ENCODE results near the gene SOCS6. TPM values are rescaled to one million over a fixed set of nuclear protein-coding genes. Genes with fewer than 3 reads are reported as not detected.
"Not testable (repeated sequence)": the region's sequence is repeated elsewhere in the genome, so short reads cannot be mapped to it uniquely, and the experiment has no call there.

The SOCS6 gene, protein sequence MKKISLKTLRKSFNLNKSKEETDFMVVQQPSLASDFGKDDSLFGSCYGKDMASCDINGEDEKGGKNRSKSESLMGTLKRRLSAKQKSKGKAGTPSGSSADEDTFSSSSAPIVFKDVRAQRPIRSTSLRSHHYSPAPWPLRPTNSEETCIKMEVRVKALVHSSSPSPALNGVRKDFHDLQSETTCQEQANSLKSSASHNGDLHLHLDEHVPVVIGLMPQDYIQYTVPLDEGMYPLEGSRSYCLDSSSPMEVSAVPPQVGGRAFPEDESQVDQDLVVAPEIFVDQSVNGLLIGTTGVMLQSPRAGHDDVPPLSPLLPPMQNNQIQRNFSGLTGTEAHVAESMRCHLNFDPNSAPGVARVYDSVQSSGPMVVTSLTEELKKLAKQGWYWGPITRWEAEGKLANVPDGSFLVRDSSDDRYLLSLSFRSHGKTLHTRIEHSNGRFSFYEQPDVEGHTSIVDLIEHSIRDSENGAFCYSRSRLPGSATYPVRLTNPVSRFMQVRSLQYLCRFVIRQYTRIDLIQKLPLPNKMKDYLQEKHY
- 10 to 100 TPM; 10.3 to 42.6 (median 13.2) TPM for polyA plus RNA-seq
- long read RNA-seq, donor 1: 0 reads
- long read RNA-seq, donor 2, full-length matches to known transcripts: 5 of 13 reads
- long read RNA-seq, donor 2, partial matches to known transcripts: 8 of 13 reads
- long read RNA-seq, donor 2, other reads (novel, unspliced or antisense): 0 of 13 reads
- long read RNA-seq, donor 3, full-length matches to known transcripts: 10 of 10 reads
- long read RNA-seq, donor 3, partial matches to known transcripts: 0 of 10 reads
- long read RNA-seq, donor 3, other reads (novel, unspliced or antisense): 0 of 10 reads
- long read RNA-seq, donor 4: 0 reads
- long read RNA-seq, donor 5, full-length matches to known transcripts: 1 of 1 reads
- long read RNA-seq, donor 5, partial matches to known transcripts: 0 of 1 reads
- long read RNA-seq, donor 5, other reads (novel, unspliced or antisense): 0 of 1 reads
- long read RNA-seq, donor 6, full-length matches to known transcripts: 8 of 8 reads
- long read RNA-seq, donor 6, partial matches to known transcripts: 0 of 8 reads
- long read RNA-seq, donor 6, other reads (novel, unspliced or antisense): 0 of 8 reads
- long read RNA-seq, donor 7, full-length matches to known transcripts: 11 of 11 reads
- long read RNA-seq, donor 7, partial matches to known transcripts: 0 of 11 reads
- long read RNA-seq, donor 7, other reads (novel, unspliced or antisense): 0 of 11 reads
- long read RNA-seq, donor 8, full-length matches to known transcripts: 2 of 2 reads
- long read RNA-seq, donor 8, partial matches to known transcripts: 0 of 2 reads
- long read RNA-seq, donor 8, other reads (novel, unspliced or antisense): 0 of 2 reads
- long read RNA-seq, donor 9, full-length matches to known transcripts: 1 of 1 reads
- long read RNA-seq, donor 9, partial matches to known transcripts: 0 of 1 reads
- long read RNA-seq, donor 9, other reads (novel, unspliced or antisense): 0 of 1 reads
- long read RNA-seq, donor 10, full-length matches to known transcripts: 6 of 6 reads
- long read RNA-seq, donor 10, partial matches to known transcripts: 0 of 6 reads
- long read RNA-seq, donor 10, other reads (novel, unspliced or antisense): 0 of 6 reads

DNA sequence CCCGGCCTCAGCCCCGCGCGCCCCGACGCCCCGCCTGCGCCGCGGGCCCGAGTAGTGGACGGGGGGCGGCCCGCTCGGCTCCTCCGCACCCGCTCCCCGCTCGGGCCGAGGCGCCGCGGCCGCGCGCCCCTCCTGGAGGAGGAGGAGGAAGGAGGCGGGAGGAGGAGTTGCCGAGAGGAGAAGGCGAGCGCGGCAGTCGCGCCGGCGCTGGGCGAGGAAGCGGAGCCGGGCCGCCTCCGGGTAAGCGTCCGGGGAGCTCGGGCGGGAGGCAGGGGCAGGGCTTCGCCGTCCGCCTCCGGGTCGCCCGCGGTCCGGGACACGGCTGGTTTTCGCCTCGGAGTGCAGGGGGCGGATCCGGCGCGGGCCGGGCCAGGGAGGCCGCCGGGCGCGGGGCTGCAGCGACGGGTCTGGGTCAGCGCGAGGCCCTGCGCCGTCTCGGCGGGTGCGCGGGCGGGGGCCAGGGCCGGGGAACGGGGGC lies at the start of gene SOCS6:
SOCS6 (plus strand) TSS at position 195 of the 478 bp plus-strand sequence. CDS start 35,624 bp downstream, outside the sequence.
- Histone ChIP-seq H3K9me3 (ENCODE audit: control insufficient read depth in 2 of 2, insufficient read depth in 1 of 2, low read depth in 1 of 2, low read length in 1 of 2) (peaks cover 0 to 7% of the 10 kb centered on the region in 2 donors), H3K27ac (ENCODE audit: low read depth in 1 of 3, low read length in 2 of 3) (peak within 1 kb of the TSS; percentile 85 to 95 (median 87)), H3K27me3 (ENCODE audit: control insufficient read depth in 3 of 3, insufficient read depth in 3 of 3, low read length in 3 of 3) (no peaks in the 10 kb centered on the region), H3K36me3 (ENCODE audit: control insufficient read depth in 3 of 3, insufficient read depth in 2 of 3, low read depth in 1 of 3, low read length in 3 of 3) (peaks cover 0 to 3% (median 0%) of the 10 kb centered on the region in 3 donors), H3K4me1 (ENCODE audit: control insufficient read depth in 3 of 3, insufficient read depth in 2 of 3, low read depth in 1 of 3, low read length in 2 of 3) (peaks cover 4 to 33% (median 6%) of the 10 kb centered on the region in 3 donors), H3K4me3 (ENCODE audit: low read depth in 1 of 3, low read length in 3 of 3) (peak within 1 kb of the TSS; percentile 80 to 91 (median 83))
- DNase-seq (peak; percentile 63 to 86), FAIRE-seq (no peak)
- 0 to 1% (median 1%) methylated on average over 34 to 77 of the region's 77 CpGs for WGBS, 3 donors

DNA sequence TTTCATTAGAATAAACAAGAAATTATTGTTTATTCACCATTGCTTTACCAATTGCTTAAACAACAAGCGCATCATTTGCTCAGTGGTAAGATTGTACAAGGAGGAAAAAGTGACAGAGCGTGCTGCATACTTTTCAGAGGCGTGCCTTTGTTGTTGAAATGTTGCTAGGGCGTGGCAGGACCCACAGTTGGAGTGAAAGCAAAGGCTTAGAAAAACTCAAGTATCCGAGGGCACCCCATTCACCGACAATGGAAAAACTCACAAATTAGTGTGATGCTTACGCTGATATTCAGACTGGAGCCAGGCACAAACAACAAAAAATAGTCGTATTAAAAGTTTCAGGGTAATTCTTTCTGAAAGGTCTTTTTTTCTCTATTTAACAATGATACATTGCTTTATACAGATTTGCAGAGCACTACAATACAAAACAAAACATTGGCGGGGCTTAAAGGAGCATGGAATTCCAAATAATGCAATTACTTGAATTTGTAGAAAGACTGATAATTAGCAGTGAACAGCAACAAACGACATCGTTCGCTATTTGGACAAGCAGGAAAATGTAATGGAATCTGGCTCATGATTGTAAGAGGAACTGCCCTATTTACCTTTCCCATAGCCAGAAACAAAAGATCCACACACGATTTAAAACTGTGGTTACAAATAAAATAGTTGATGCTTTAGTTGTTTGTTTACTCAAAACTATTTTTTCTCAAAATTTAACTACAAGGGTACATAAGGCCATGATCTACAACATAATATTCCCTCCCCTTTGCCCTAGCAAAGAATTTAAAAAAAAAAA lies 45.5 kb upstream of the SOCS6 start:
- Histone ChIP-seq H3K36me3 (ENCODE audit: control insufficient read depth in 3 of 3, insufficient read depth in 2 of 3, low read depth in 1 of 3, low read length in 3 of 3) (no peaks in the 10 kb centered on the region), H3K4me1 (ENCODE audit: control insufficient read depth in 3 of 3, insufficient read depth in 2 of 3, low read depth in 1 of 3, low read length in 2 of 3) (no peaks in the 10 kb centered on the region), H3K27ac (ENCODE audit: low read depth in 1 of 3, low read length in 2 of 3) (no peak overlapping the region), H3K27me3 (ENCODE audit: control insufficient read depth in 3 of 3, insufficient read depth in 3 of 3, low read length in 3 of 3) (no peaks in the 10 kb centered on the region), H3K9me3 (ENCODE audit: control insufficient read depth in 2 of 2, insufficient read depth in 1 of 2, low read depth in 1 of 2, low read length in 1 of 2) (no peaks in the 10 kb centered on the region), H3K4me3 (ENCODE audit: low read depth in 1 of 3, low read length in 3 of 3) (no peak overlapping the region)
- FAIRE-seq: no peak
- 40 to 58% (median 53%) methylated on average over 13 of the region's 13 CpGs for WGBS, 3 donors
- DNase-seq: peak; percentile 70 to 75

- no peak overlapping the region for H3K4me3 ChIP-seq (ENCODE audit: low read depth in 1 of 3, low read length in 3 of 3)
- no peak overlapping the region for H3K27ac ChIP-seq (ENCODE audit: low read depth in 1 of 3, low read length in 2 of 3)
- H3K4me1 ChIP-seq (ENCODE audit: control insufficient read depth in 3 of 3, insufficient read depth in 2 of 3, low read depth in 1 of 3, low read length in 2 of 3): no peaks in the 10 kb centered on the region
- peaks cover 0 to 4% of the 10 kb centered on the region in 2 donors for H3K9me3 ChIP-seq (ENCODE audit: control insufficient read depth in 2 of 2, insufficient read depth in 1 of 2, low read depth in 1 of 2, low read length in 1 of 2)
- DNase-seq (no peak), FAIRE-seq (no peak)
- no peaks in the 10 kb centered on the region for H3K36me3 ChIP-seq (ENCODE audit: control insufficient read depth in 3 of 3, insufficient read depth in 2 of 3, low read depth in 1 of 3, low read length in 3 of 3)
- 33 to 57% (median 46%) methylated on average over 4 of the region's 4 CpGs for WGBS, 3 donors
- H3K27me3 ChIP-seq (ENCODE audit: control insufficient read depth in 3 of 3, insufficient read depth in 3 of 3, low read length in 3 of 3): no peaks in the 10 kb centered on the region
These were observed 42.8 kb upstream of the SOCS6 start for GRCh38 chr18:70246061-70246466.

DNA sequence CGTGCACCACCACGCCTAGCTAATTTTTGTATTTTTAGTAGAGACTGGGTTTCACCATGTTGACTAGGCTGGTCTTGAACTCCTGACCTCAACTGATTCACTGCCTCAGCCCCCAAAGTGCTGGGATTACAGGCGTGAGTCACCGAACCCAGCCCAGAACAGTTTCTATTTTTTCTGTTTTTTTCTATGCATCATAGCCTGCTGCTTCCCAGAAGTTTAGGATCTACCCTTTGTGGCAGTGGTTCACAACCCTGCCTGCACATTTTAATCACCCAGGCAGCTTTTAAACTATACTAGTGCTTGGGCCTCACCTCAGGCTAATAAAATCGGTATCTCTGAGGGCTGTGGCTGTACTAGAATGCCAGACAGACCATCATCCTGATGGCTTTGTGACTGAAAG lies 39.7 kb upstream of the SOCS6 start:
- FAIRE-seq (no peak), DNase-seq (no peak)
- peaks cover 0 to 4% of the 10 kb centered on the region in 2 donors for H3K9me3 ChIP-seq (ENCODE audit: control insufficient read depth in 2 of 2, insufficient read depth in 1 of 2, low read depth in 1 of 2, low read length in 1 of 2)
- H3K4me1 ChIP-seq (ENCODE audit: control insufficient read depth in 3 of 3, insufficient read depth in 2 of 3, low read depth in 1 of 3, low read length in 2 of 3): no peaks in the 10 kb centered on the region
- no peaks in the 10 kb centered on the region for H3K36me3 ChIP-seq (ENCODE audit: control insufficient read depth in 3 of 3, insufficient read depth in 2 of 3, low read depth in 1 of 3, low read length in 3 of 3)
- H3K27me3 ChIP-seq (ENCODE audit: control insufficient read depth in 3 of 3, insufficient read depth in 3 of 3, low read length in 3 of 3): no peaks in the 10 kb centered on the region
- WGBS, 3 donors: 79 to 89% (median 81%) methylated on average over 5 of the region's 5 CpGs
- H3K27ac ChIP-seq (ENCODE audit: low read depth in 1 of 3, low read length in 2 of 3): no peak overlapping the region
- no peak overlapping the region for H3K4me3 ChIP-seq (ENCODE audit: low read depth in 1 of 3, low read length in 3 of 3)

GRCh38 chr18:70249861-70250260 lies 39.0 kb upstream of the SOCS6 start:
- not testable (repeated sequence) for FAIRE-seq; H3K9me3 ChIP-seq (ENCODE audit: control insufficient read depth in 2 of 2, insufficient read depth in 1 of 2, low read depth in 1 of 2, low read length in 1 of 2); H3K27me3 ChIP-seq (ENCODE audit: control insufficient read depth in 3 of 3, insufficient read depth in 3 of 3, low read length in 3 of 3); H3K4me3 ChIP-seq (ENCODE audit: low read depth in 1 of 3, low read length in 3 of 3); DNase-seq; H3K36me3 ChIP-seq (ENCODE audit: control insufficient read depth in 3 of 3, insufficient read depth in 2 of 3, low read depth in 1 of 3, low read length in 3 of 3); H3K4me1 ChIP-seq (ENCODE audit: control insufficient read depth in 3 of 3, insufficient read depth in 2 of 3, low read depth in 1 of 3, low read length in 2 of 3); H3K27ac ChIP-seq (ENCODE audit: low read depth in 1 of 3, low read length in 2 of 3)
- 96 to 99% (median 97%) methylated on average over 18 of the region's 18 CpGs for WGBS, 3 donors

DNA sequence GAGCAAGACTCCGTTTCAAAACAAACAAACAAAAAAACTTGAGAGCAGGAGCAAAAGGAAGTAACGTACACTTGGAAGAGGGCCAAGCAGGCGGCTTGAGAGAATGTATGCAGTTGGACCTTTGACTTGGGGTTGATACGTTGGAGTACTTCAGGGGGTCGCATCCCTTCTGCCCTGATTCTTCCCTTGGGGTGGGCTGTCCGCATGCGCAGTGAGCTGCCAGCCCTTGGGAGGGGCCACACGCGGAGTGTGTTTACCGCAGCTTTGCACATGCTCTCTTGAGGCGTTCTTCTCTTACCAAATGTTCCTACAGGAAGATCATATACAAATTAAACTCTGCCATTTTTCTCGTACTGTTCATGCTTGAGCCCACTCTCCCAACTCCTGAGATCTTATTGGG lies 38.1 kb upstream of the SOCS6 start:
- no peak overlapping the region for H3K4me3 ChIP-seq (ENCODE audit: low read depth in 1 of 3, low read length in 3 of 3)
- H3K9me3 ChIP-seq (ENCODE audit: control insufficient read depth in 2 of 2, insufficient read depth in 1 of 2, low read depth in 1 of 2, low read length in 1 of 2): peaks cover 0 to 4% of the 10 kb centered on the region in 2 donors
- no peaks in the 10 kb centered on the region for H3K36me3 ChIP-seq (ENCODE audit: control insufficient read depth in 3 of 3, insufficient read depth in 2 of 3, low read depth in 1 of 3, low read length in 3 of 3)
- WGBS, 3 donors: 64 to 81% (median 68%) methylated on average over 12 of the region's 12 CpGs
- H3K4me1 ChIP-seq (ENCODE audit: control insufficient read depth in 3 of 3, insufficient read depth in 2 of 3, low read depth in 1 of 3, low read length in 2 of 3): no peaks in the 10 kb centered on the region
- H3K27me3 ChIP-seq (ENCODE audit: control insufficient read depth in 3 of 3, insufficient read depth in 3 of 3, low read length in 3 of 3): no peaks in the 10 kb centered on the region
- DNase-seq (peak in 1 of 2 donors; percentile 38), FAIRE-seq (no peak)
- no peak overlapping the region for H3K27ac ChIP-seq (ENCODE audit: low read depth in 1 of 3, low read length in 2 of 3)

- no peaks in the 10 kb centered on the region for H3K9me3 ChIP-seq (ENCODE audit: control insufficient read depth in 2 of 2, insufficient read depth in 1 of 2, low read depth in 1 of 2, low read length in 1 of 2)
- no peaks in the 10 kb centered on the region for H3K4me1 ChIP-seq (ENCODE audit: control insufficient read depth in 3 of 3, insufficient read depth in 2 of 3, low read depth in 1 of 3, low read length in 2 of 3)
- no peak overlapping the region for H3K27ac ChIP-seq (ENCODE audit: low read depth in 1 of 3, low read length in 2 of 3)
- H3K4me3 ChIP-seq (ENCODE audit: low read depth in 1 of 3, low read length in 3 of 3): no peak overlapping the region
- FAIRE-seq: no peak
- H3K27me3 ChIP-seq (ENCODE audit: control insufficient read depth in 3 of 3, insufficient read depth in 3 of 3, low read length in 3 of 3): no peaks in the 10 kb centered on the region
- no peaks in the 10 kb centered on the region for H3K36me3 ChIP-seq (ENCODE audit: control insufficient read depth in 3 of 3, insufficient read depth in 2 of 3, low read depth in 1 of 3, low read length in 3 of 3)
- 68 to 84% (median 78%) methylated on average over 5 of the region's 5 CpGs for WGBS, 3 donors
- DNase-seq: no peak
These were observed 32.7 kb upstream of the SOCS6 start for GRCh38 chr18:70256184-70256583.

Measured in small intestine (tissue), 16 donors.